Measurements from ENCODE around the gene FILIP1L.

Gene FILIP1L

DNA sequence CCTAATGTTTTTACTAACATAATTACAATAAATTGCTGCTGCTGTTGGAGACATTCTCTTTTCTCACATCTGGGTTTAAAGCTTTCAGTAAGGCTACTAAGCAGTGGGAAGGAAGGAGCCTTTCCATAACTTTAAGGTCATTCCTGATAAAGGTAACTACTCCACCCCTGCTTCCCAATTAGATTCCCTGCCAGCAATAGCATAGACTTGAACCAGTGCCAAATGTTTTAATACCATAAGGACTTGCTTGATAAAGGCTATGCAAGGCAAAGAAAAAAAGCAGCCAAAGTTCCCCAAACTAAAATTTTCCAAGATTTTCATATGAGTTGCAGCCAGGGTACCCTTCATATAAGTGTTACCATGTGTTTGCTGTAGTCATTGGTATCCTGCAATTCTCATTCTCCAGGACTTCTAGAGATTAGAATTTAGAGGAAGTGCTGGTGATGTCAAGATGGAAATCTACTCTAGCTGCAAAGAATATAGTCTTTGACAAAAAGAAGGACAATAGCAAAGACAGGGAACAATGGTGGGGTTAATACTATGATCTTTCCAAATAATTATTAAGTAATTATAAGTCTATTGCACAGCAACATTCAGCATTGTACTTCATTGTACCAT lies 106.1 kb downstream of the FILIP1L start:
- no peak for DNase-seq (ENCODE audit: low spot score)
- TF ChIP-seq, protein P1, sequence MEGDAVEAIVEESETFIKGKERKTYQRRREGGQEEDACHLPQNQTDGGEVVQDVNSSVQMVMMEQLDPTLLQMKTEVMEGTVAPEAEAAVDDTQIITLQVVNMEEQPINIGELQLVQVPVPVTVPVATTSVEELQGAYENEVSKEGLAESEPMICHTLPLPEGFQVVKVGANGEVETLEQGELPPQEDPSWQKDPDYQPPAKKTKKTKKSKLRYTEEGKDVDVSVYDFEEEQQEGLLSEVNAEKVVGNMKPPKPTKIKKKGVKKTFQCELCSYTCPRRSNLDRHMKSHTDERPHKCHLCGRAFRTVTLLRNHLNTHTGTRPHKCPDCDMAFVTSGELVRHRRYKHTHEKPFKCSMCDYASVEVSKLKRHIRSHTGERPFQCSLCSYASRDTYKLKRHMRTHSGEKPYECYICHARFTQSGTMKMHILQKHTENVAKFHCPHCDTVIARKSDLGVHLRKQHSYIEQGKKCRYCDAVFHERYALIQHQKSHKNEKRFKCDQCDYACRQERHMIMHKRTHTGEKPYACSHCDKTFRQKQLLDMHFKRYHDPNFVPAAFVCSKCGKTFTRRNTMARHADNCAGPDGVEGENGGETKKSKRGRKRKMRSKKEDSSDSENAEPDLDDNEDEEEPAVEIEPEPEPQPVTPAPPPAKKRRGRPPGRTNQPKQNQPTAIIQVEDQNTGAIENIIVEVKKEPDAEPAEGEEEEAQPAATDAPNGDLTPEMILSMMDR (IDR thresholded peaks at IDR 0.05; ENCODE audit: borderline replicate concordance, control extremely low read depth, extremely low read depth, insufficient read depth, missing control alignments), result no peak

GRCh38 chr3:100007313-100007712 lies 107.0 kb downstream of the FILIP1L start:
- TF ChIP-seq, protein P1 (IDR thresholded peaks at IDR 0.05; ENCODE audit: borderline replicate concordance, control extremely low read depth, extremely low read depth, insufficient read depth, missing control alignments), result no peak
- DNase-seq (ENCODE audit: low spot score), result no peak
- in situ Hi-C loops (cut with MboI; ENCODE audit: low sequenced_read_pairs, unreplicated experiment), result no loop called here

More for the DNA sequence above, 106.1 kb downstream of the FILIP1L start:
- in situ Hi-C loops (cut with MboI; ENCODE audit: low sequenced_read_pairs, unreplicated experiment), result no loop called here

- DNase-seq (ENCODE audit: low spot score), result no peak
- in situ Hi-C loops (cut with MboI; ENCODE audit: low sequenced_read_pairs, unreplicated experiment), result no loop called here
- TF ChIP-seq, protein P1 (IDR thresholded peaks at IDR 0.05; ENCODE audit: borderline replicate concordance, control extremely low read depth, extremely low read depth, insufficient read depth, missing control alignments), result no peak
Measured at GRCh38 chr3:100006570-100007271, 107.6 kb downstream of the FILIP1L start.

DNA sequence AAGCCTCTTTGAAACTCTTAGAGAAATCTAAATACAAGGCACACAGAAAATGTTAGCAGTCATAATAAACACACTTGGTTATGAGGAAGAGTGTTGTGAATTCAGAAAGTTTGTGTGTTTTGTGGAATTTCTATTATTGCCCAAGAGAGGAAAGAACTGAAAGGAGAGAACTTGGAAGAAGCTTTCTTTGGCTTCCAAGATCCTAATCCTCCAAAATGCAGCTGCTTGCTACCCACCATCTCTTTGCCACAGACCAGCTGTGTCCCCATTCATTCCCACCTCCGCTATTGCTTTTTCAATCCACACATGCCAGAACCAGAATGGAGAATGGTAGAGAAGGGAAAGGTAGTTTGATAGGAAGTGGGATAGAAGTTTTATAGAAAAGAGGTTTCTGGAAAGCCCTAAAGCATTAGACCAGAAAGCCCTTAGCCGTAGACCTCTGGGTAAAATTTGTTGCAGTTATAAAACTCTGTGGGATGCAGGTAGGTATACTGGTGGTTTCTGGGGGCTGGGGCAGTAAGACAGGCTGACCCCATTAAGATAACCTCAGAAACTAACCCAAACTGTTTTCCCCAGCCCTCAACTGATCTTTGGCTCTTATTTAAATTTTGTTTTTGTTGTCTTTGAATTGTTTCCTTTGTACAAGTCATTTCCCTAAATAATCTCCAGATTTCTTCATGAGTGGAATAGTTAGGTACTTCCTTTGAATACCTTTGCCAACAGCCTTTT lies 108.5 kb downstream of the FILIP1L start:
- in situ Hi-C loops (cut with MboI; ENCODE audit: low sequenced_read_pairs, unreplicated experiment), result no loop called here
- TF ChIP-seq, protein P1 (IDR thresholded peaks at IDR 0.05; ENCODE audit: borderline replicate concordance, control extremely low read depth, extremely low read depth, insufficient read depth, missing control alignments), result no peak
- no peak for DNase-seq (ENCODE audit: low spot score)

- in situ Hi-C loops (cut with MboI; ENCODE audit: low sequenced_read_pairs, unreplicated experiment), result no loop called here
- TF ChIP-seq, protein P1 (IDR thresholded peaks at IDR 0.05; ENCODE audit: borderline replicate concordance, control extremely low read depth, extremely low read depth, insufficient read depth, missing control alignments), result no peak
- DNase-seq (ENCODE audit: low spot score), result no peak
Measured at GRCh38 chr3:100004931-100005330, 109.4 kb downstream of the FILIP1L start.

GRCh38 chr3:100003609-100004503 lies 110.4 kb downstream of the FILIP1L start:
- TF ChIP-seq, protein P1 (IDR thresholded peaks at IDR 0.05; ENCODE audit: borderline replicate concordance, control extremely low read depth, extremely low read depth, insufficient read depth, missing control alignments), result no peak
- in situ Hi-C loops (cut with MboI; ENCODE audit: low sequenced_read_pairs, unreplicated experiment), result no loop called here
- no peak for DNase-seq (ENCODE audit: low spot score)
